Keratinocyte (primary cell): ENCODE results near the gene CTDSP2.

Experiments used
- EZH2 ChIP-seq: IDR thresholded peaks from one replicate; pipeline ENCODE4 v1.6.1; 2012; ENCODE audit warnings: inconsistent platforms, mild to moderate bottlenecking, low read length, moderate library complexity
- TF ChIP-seq, protein P1 (sequence below), 3 experiments: IDR thresholded peaks in 1 of 3; conservative IDR thresholded peaks in 1 of 3; optimal IDR thresholded peaks in 1 of 3; 2 replicates in 2 of 3; 3 replicates in 1 of 3; pipeline versions ENCODE3 to v1.5.1; 2011; ENCODE audit warnings: low read length in 3 of 3, mild to moderate bottlenecking in 3 of 3, moderate library complexity in 2 of 3, control low read depth in 1 of 3, inconsistent platforms in 1 of 3; ENCODE audit not compliant: insufficient read depth in 2 of 3; ENCODE audit errors: extremely low read depth in 1 of 3

DNA sequence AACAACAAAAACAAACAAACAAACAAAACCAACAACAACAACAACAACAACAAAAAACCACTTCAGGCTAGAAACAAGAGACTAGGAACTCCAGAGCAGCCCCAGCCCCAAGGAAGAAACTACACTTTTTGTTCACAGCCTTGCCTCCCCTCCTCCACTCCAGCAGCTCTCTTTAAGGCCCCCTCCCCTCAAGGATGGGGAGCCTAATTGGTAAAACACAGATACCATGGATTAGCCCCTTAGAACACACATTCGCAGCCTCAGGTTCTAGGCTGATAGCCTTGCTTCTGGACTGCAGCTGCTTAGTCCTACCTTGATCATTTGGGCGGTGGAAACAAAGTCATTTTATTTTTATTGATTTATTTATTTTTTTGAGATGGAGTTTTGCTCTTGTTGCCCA is 16.1 kb downstream of the CTDSP2 start:
- TF ChIP-seq, protein P1, sequence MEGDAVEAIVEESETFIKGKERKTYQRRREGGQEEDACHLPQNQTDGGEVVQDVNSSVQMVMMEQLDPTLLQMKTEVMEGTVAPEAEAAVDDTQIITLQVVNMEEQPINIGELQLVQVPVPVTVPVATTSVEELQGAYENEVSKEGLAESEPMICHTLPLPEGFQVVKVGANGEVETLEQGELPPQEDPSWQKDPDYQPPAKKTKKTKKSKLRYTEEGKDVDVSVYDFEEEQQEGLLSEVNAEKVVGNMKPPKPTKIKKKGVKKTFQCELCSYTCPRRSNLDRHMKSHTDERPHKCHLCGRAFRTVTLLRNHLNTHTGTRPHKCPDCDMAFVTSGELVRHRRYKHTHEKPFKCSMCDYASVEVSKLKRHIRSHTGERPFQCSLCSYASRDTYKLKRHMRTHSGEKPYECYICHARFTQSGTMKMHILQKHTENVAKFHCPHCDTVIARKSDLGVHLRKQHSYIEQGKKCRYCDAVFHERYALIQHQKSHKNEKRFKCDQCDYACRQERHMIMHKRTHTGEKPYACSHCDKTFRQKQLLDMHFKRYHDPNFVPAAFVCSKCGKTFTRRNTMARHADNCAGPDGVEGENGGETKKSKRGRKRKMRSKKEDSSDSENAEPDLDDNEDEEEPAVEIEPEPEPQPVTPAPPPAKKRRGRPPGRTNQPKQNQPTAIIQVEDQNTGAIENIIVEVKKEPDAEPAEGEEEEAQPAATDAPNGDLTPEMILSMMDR (optimal IDR thresholded peaks at IDR 0.05 in 1 of 3, IDR thresholded peaks at IDR 0.05 in 1 of 3, conservative IDR thresholded peaks at IDR 0.05 in 1 of 3; ENCODE audit: extremely low read depth in 1 of 3, insufficient read depth in 2 of 3, low read length in 3 of 3), result no peak
- no peak for TF ChIP-seq EZH2
